Measurements from ENCODE around the gene KRT32.
"Not testable (repeated sequence)": the region's sequence is repeated elsewhere in the genome, so short reads cannot be mapped to it uniquely, and the experiment has no call there.

KRT32 gene

GRCh38 chr17:41433586-41433985 lies 33.6 kb downstream of the KRT32 start:
- in situ Hi-C loops (cut with HindIII; ENCODE audit: low pct_ligation_motif_present, low sequenced_read_pairs), result no loop called here
- no peak overlapping the region for H3K4me3 ChIP-seq (ENCODE audit: low read depth, low read length)
- no peak overlapping the region for H3K27ac ChIP-seq
- H3K36me3 ChIP-seq (replicated peaks), result no peaks in the 10 kb centered on the region
- DNase-seq, result no peak
- no peaks in the 10 kb centered on the region for H3K27me3 ChIP-seq (replicated peaks)
- TF ChIP-seq CTCF (IDR thresholded peaks at IDR 0.05; ENCODE audit: low read depth, low read length, missing control alignments), result no peak

GRCh38 chr17:41430376-41430775 lies 36.8 kb downstream of the KRT32 start:
- H3K4me3 ChIP-seq (ENCODE audit: low read depth, low read length); H3K27me3 ChIP-seq (replicated peaks); in situ Hi-C loops (cut with HindIII; ENCODE audit: low pct_ligation_motif_present, low sequenced_read_pairs); DNase-seq; H3K27ac ChIP-seq; H3K36me3 ChIP-seq (replicated peaks): not testable (repeated sequence)

- DNase-seq, result no peak
- no peak overlapping the region for H3K27ac ChIP-seq
- no peaks in the 10 kb centered on the region for H3K27me3 ChIP-seq (replicated peaks)
- in situ Hi-C loops (cut with HindIII; ENCODE audit: low pct_ligation_motif_present, low sequenced_read_pairs), result no loop called here
- H3K4me3 ChIP-seq (ENCODE audit: low read depth, low read length), result no peak overlapping the region
- no peaks in the 10 kb centered on the region for H3K36me3 ChIP-seq (replicated peaks)
- TF ChIP-seq CTCF (IDR thresholded peaks at IDR 0.05; ENCODE audit: low read depth, low read length, missing control alignments), result no peak
These were observed 37.5 kb downstream of the KRT32 start for GRCh38 chr17:41429667-41430066.

- H3K36me3 ChIP-seq (replicated peaks), result no peaks in the 10 kb centered on the region
- DNase-seq, result no peak
- in situ Hi-C loops (cut with HindIII; ENCODE audit: low pct_ligation_motif_present, low sequenced_read_pairs), result no loop called here
- H3K27me3 ChIP-seq (replicated peaks), result no peaks in the 10 kb centered on the region
- H3K27ac ChIP-seq, result no peak overlapping the region
- no peak for TF ChIP-seq CTCF (IDR thresholded peaks at IDR 0.05; ENCODE audit: low read depth, low read length, missing control alignments)
- no peak overlapping the region for H3K4me3 ChIP-seq (ENCODE audit: low read depth, low read length)
These were observed 38.4 kb downstream of the KRT32 start for GRCh38 chr17:41428591-41429291.

- Histone ChIP-seq H3K27ac (no peak within 1 kb of the TSS), H3K27me3 (replicated peaks) (no peaks in the 10 kb centered on the region), H3K4me3 (ENCODE audit: low read depth, low read length) (no peak within 1 kb of the TSS), H3K36me3 (replicated peaks) (no peaks in the 10 kb centered on the region)
- no peak for TF ChIP-seq CTCF (IDR thresholded peaks at IDR 0.05; ENCODE audit: low read depth, low read length, missing control alignments)
- in situ Hi-C loops (cut with HindIII; ENCODE audit: low pct_ligation_motif_present, low sequenced_read_pairs), result no loop called here
- DNase-seq, result no peak
These were observed 43.0 kb downstream of the KRT32 start, which contains the start of gene KRT37 for GRCh38 chr17:41424111-41424635. Gene KRT37 (minus strand): TSS chr17:41424585. CDS start chr17:41424523, 62 bp downstream.

- DNase-seq; H3K36me3 ChIP-seq (replicated peaks); H3K27ac ChIP-seq; in situ Hi-C loops (cut with HindIII; ENCODE audit: low pct_ligation_motif_present, low sequenced_read_pairs); H3K27me3 ChIP-seq (replicated peaks); H3K4me3 ChIP-seq (ENCODE audit: low read depth, low read length): not testable (repeated sequence)
These were observed 44.6 kb downstream of the KRT32 start for GRCh38 chr17:41422586-41422985.

GRCh38 chr17:41421617-41422016 lies 45.6 kb downstream of the KRT32 start:
- Histone ChIP-seq H3K4me3 (ENCODE audit: low read depth, low read length) (no peak overlapping the region), H3K36me3 (replicated peaks) (no peaks in the 10 kb centered on the region), H3K27ac (no peak overlapping the region), H3K27me3 (replicated peaks) (no peaks in the 10 kb centered on the region)
- TF ChIP-seq CTCF (IDR thresholded peaks at IDR 0.05; ENCODE audit: low read depth, low read length, missing control alignments), result no peak
- in situ Hi-C loops (cut with HindIII; ENCODE audit: low pct_ligation_motif_present, low sequenced_read_pairs), result no loop called here
- DNase-seq, result no peak

All from brain microvascular endothelial cell (primary cell).